GM21619 (cell line): ENCODE data around the gene BTBD9.

ENCODE experiments used
- ATAC-seq: cut with Tn5 transposase; IDR thresholded peaks from one replicate; pipeline ENCODE4 v1.9.1; 2021; ENCODE audit not compliant: unreplicated experiment

The BTBD9 gene

GRCh38 chr6:38603496-38603895 is 36.2 kb downstream of the BTBD9 start:
- ATAC-seq = no peak

GRCh38 chr6:38599966-38600550 is 39.7 kb downstream of the BTBD9 start:
- ATAC-seq = no peak

GRCh38 chr6:38599261-38599660 is 40.5 kb downstream of the BTBD9 start:
- ATAC-seq = no peak

- ATAC-seq = no peak
Observed at GRCh38 chr6:38593998-38594665, 45.6 kb downstream of the BTBD9 start.

- ATAC-seq = no peak
Observed at GRCh38 chr6:38593409-38593808, 46.3 kb downstream of the BTBD9 start.

- no peak for ATAC-seq
Observed at GRCh38 chr6:38591439-38591838, 48.3 kb downstream of the BTBD9 start.

- ATAC-seq = no peak
Observed at GRCh38 chr6:38589367-38589720, 50.4 kb downstream of the BTBD9 start.

GRCh38 chr6:38588631-38589366 is 50.9 kb downstream of the BTBD9 start:
- no peak for ATAC-seq

- no peak for ATAC-seq
Observed at GRCh38 chr6:38587766-38588362, 51.9 kb downstream of the BTBD9 start.

GRCh38 chr6:38586992-38587391 is 52.7 kb downstream of the BTBD9 start:
- ATAC-seq = no peak

- no peak for ATAC-seq
Observed at GRCh38 chr6:38584731-38585130, 55.0 kb downstream of the BTBD9 start.

GRCh38 chr6:38583523-38583922 is 56.2 kb downstream of the BTBD9 start:
- ATAC-seq = no peak

GRCh38 chr6:38580030-38580429 is 59.7 kb downstream of the BTBD9 start:
- ATAC-seq = no peak

- ATAC-seq = no peak
Observed at GRCh38 chr6:38579010-38579628, 60.6 kb downstream of the BTBD9 start.

GRCh38 chr6:38578075-38578474 is 61.7 kb downstream of the BTBD9 start:
- no peak for ATAC-seq

GRCh38 chr6:38577492-38577891 is 62.2 kb downstream of the BTBD9 start:
- ATAC-seq = no peak

GRCh38 chr6:38573801-38574395 is 65.8 kb downstream of the BTBD9 start:
- ATAC-seq = no peak

- peak; percentile 81 for ATAC-seq
Observed at GRCh38 chr6:38572186-38572813, 67.4 kb downstream of the BTBD9 start.

GRCh38 chr6:38571721-38572120 is 68.0 kb downstream of the BTBD9 start:
- ATAC-seq = no peak

- ATAC-seq = no peak
Observed at GRCh38 chr6:38570750-38571149, 69.0 kb downstream of the BTBD9 start.

GRCh38 chr6:38567436-38567835 is 72.3 kb downstream of the BTBD9 start:
- ATAC-seq = no peak
